Activated CD4-positive, alpha-beta T cell treated with anti-CD3 and anti-CD28 coated beads for 1 hour (primary cell): Measurements from ENCODE around the gene GPR55.

Experiments
- DNase-seq: peaks from one replicate; pipeline ENCODE4 v3.0.0-alpha.2; 2020

The GPR55 gene

DNA sequence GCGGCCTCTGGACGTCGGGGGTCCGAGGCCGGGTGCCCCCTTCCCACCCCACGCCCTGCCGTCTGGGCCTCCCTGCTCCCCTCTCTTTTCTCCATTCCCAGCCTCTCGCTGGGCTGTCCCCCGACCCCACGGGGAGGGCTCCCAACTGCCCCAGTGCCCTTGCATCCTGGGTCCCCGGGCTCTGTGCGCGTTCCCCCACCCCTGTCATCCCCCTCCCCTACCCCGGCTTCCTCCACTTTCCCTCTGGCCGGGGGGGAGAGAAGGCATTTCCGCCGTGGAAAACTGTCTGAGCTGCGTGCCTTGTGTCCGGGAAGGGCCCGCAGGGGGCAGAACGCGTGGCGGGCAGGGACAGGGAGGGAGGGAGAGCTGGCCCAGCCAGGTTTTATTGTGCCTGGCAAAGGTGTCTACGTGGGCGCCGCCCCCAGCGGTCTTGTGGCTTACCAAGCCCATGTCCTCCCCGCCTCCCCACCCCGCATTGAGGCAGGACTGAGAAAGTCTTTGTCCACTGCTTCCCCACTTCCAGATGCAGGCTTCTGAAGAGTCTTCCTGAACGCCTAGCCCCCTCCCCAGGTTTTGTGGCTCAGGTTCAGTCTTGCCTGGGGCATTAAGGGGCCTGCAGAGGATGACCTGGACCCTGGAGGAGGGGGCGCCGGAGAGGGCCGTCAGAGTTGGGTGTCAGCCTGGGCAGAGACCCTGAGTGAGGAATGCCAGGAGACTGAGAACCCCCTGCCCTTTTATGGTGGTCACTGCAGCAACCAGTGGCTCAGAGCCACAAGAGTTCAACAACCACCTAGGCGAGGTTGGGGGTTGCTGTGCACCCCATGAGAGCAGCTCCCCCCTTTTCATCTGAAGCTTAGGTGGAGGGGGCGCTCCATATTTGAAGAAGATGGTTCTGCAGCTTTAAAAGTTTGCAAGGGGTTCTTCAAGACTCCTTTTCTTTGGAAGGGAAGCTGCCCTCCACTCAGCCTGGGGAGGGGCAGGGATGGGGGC is 59.0 kb downstream of the GPR55 start:
- no peak for DNase-seq

DNA sequence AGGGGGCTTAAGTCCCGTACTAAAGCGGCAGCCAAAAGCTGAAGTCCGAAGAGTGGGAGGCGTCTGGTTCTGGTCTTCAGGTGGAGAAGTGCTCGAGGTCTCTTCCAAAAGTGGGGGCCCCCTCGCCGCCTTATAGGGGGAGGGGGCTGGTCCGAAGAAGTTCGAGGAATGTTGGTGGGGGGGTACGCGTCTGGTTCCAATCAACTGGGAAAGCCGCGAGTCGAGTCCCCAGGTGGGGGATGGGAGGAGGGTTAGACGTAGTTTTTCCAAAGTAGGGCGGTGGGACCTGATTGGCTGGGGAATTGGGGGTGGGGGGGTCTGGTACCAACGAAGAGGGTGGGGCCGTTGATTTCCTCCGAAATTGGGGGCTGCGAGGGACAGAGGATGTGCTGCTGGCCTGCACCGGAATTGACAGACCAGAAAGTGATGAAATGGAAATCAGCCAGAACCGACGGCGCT is 59.7 kb downstream of the GPR55 start:
- DNase-seq: no peak

DNA sequence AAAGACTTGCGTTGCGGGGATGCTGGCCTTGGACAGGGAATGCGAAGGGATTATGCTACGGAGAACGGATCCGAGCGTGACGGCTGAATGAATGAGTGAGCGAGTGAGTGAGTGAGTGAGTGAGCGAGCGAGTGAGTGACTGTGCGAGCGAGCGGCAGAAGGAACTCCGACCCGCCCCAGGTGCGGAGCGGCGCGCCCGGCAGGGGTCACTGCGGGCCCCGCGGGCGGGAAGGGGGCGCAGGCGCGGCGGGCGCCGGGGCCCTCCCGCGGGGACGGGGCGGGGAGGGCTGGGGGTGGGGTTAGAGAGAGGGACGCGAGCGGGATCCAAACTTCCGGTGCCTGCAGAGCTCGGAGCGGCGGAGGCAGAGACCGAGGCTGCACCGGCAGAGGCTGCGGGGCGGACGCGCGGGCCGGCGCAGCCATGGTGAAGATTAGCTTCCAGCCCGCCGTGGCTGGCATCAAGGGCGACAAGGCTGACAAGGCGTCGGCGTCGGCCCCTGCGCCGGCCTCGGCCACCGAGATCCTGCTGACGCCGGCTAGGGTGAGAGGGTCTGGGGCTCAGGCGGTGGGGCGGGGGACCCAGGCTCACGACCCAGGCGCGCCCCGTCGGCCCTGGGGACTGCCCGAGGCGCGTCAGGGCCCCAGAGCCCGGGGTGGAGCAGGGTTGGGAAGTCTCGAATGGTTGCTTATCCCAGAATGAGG is 60.3 kb downstream of the GPR55 start, which contains the start of gene ITM2C:
TSS of gene ITM2C (plus strand) at position 338 of the 702 bp plus-strand sequence. CDS start at position 422, 84 bp downstream.
- DNase-seq: peak; percentile 63

DNA sequence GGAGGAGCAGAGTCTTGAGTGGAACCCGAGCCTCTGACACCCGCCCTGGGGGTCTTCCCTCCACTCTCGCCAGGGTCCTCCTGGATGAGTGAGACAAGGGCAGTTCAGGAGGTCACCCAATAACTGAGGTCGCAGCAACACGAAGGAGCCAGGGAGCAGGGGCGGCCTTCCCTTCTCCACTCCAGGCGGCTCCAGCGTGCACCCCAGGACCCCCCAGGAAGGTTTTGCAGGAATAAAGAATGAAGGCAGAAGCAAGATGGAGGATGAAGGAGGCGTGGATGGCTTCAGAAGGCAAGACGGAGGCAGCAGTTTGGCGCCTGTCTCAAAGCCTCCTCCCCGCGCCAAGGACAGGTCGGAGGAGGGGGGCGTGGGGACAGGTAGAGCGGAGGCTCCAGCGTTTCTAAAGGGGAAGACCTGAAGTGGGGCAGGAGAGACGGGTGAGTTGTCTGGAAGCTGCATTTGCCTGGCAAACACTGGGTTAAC is 60.9 kb downstream of the GPR55 start:
- DNase-seq: no peak

DNA sequence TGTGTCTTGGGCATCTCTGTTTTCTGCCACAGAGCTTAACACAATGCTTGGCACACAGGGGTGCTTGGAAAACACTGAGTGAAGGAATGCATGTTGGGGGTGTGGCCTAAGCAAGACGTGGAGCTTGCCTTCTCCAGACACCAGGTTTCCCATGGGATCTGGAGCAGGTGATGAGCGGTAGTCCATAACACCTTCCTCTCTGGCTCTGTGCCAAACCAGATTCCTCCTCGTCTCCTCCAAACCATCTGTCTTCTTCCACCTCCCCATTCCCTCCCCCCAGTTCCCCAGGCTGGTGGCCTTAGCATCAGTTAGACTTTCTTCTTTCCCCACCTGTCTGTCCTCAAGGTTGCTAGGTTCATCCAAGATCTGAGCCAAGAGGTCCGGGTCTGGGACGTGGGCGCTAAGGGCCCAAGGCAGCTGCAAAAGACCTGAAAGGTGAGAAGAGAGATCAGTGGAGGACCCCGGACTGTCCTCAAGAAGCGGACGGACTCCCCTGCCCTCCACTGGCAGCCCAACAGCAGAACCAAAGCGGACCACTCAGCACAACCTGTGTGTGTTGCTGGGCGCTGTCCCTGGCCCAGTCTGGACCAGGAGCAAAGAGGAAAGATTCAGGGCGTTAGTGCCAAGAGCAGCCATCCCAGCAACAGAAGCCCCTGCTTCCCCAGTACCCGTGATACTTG is 61.5 kb downstream of the GPR55 start:
- no peak for DNase-seq

DNA sequence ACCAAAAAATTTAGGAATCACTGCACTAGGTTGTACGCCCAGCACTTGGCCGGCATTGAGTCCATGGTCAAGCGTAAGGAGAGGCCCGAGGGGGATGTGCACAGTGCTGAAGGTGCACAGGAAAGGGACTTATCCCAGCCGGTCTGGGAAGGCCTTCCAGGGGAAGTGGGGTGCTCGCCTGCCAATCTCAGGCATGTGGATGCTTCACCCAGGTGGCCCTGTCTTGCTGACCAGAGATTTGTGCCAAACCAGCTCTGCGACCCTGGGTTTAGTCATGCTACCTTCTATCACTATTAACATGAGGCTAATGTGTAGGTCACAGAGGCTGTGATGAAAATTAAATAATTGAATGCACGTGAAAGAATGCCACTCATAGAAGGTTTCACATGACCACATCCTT is 62.0 kb downstream of the GPR55 start:
- DNase-seq: no peak

DNA sequence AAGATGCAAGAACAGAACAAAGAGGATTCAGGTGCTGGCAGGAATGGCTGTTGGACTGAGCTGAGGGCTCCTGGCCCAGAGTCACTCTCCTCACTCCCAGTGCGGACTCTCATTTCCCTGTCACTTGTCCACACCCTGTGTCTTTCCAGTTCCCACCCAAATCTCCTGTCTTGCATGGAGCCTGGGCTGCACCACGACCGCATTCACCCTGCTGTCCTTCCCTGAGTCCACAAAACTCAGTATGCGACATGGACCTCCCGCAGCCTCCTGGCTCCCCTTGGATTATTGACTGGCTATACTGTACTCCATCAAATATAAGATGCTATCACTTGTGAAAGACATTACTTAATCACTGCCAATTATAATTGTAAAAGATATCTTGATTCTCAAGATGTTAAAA is 62.8 kb downstream of the GPR55 start:
- no peak for DNase-seq

DNA sequence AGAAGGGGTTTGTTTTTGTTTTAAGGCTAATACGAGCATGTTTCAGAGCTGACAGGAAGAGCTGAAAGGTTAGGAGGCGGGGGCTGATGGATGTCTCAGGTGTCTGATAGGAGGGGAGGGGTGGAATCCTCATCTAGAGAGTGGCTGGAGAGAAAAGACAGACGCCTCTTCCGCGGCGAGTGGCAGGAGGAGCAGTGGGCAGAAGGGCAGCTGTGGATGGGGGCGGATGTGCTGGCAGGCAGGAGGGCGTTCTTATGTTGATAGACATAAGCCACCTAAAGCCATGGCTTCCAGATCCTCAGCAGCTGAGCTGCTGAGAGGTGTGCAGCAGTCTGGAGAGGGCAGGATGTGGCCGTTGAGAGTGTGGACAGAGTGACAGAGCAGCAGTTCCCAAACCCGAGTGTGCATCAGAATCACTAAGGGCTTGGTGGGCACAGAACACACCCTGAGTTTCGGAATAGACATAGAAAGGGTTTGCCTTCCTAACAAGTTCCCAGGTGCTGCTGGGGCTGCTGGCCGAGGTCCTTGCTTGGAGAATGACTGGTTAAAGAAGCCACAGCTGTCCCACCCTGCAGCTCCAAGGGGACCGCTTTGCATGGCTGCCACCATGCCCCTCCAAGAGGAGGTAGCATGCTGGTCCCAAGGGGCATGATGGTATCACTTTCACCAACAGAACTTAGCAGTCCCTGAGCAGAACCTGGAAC is 63.3 kb downstream of the GPR55 start:
- DNase-seq: no peak
